Effector CD8-positive, alpha-beta T cell (primary cell): ENCODE results near the gene CEP85L.

Source experiments
- DNase-seq: peaks from one replicate; lab custom pipeline; 2025; lab: John Stamatoyannopoulos, UW

CEP85L gene

DNA sequence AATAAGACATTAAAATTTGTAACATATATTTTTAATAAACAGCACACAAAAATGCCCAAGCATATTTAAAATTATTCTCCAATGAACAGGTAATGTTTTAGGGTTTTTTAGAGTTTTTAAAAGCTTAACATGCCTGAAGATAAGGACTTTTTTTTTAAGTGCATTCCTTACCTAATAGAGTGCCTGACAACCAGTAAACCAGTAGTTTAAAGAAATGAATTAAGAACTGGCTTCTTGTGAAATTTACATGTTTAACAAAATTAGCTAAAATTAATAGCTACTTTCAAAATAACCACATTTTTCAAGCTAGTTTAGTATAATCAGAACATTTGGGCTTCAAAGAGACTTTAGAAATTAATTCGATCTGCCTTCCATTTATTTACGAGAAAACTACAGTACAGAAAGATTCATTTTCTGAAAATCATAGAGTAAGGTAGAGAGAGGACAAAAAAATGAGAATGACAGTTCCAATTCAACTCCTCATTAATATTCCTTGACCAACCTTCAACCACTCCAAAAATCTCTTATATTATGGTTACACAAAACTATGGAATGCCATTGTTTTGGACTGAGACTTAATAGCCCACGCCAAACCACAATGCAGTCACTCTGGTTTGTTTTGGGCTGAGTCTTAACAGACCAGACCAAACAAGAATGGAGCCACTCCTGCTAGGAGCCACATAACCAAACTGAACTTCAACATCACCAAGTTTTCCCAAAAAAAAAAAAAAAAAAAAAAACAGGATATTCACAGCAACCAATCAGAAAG lies 109.0 kb downstream of the CEP85L start:
- DNase-seq: no peak

DNA sequence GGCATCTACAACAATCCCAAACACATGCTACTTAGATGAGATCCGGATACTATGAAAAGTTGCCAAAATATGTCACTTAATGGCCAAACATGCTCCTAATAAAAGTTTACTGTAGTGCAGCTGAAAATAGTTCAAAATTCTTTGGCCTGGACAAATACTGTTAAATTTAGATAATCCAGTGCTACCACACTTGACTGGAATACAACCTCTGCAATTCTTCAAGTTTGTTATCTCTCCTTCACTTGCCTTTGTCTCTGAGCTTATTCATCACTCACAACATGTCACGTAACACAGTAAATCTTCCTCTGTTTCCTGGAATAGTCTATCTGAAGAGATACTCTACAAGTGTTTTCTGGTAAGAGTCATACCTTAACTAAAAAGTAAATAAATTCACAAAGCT lies 113.8 kb downstream of the CEP85L start:
- DNase-seq: no peak

DNA sequence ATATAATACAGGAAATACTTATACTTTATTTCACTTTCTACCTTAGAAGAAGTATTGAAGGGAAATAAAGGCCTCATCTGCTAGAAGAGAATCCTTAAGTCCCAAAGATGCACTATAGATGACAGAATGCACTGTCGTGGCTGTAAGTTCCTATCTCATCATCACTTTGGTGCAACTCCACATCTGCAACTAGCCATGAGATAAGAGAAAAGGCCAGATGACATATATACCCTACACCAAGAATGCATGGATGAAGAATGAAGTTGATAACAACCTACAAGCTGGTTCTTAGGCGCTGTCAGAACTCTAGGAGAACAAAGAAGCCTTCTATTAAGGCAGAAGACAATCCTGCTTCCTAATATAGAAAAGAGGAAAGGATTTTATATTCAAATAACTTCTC lies 114.9 kb downstream of the CEP85L start:
- no peak for DNase-seq

- no peak for DNase-seq
Measured at GRCh38 chr6:118535176-118535844, 116.1 kb downstream of the CEP85L start.

GRCh38 chr6:118530942-118531341 lies 120.4 kb downstream of the CEP85L start:
- DNase-seq: no peak

DNA sequence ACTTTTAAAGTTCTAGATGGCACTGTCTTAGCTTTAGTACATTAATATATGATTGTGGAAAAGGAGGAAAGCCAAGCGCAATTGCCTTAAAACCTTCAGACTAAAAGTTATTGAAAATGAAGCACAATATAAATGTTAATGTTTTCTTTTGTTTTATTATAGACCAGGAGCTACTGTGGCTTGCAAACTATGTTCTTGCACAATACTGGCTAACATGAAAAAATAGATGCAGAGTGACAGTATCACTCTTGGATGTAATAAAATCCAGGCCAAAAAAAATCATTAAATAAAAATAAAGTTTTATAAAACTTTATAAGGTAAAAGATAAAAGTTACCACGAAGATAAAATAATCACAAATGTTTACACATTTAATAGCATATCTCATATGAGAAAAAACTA lies 121.6 kb downstream of the CEP85L start:
- no peak for DNase-seq

- no peak for DNase-seq
Measured at GRCh38 chr6:118528129-118528528, 123.3 kb downstream of the CEP85L start.

DNA sequence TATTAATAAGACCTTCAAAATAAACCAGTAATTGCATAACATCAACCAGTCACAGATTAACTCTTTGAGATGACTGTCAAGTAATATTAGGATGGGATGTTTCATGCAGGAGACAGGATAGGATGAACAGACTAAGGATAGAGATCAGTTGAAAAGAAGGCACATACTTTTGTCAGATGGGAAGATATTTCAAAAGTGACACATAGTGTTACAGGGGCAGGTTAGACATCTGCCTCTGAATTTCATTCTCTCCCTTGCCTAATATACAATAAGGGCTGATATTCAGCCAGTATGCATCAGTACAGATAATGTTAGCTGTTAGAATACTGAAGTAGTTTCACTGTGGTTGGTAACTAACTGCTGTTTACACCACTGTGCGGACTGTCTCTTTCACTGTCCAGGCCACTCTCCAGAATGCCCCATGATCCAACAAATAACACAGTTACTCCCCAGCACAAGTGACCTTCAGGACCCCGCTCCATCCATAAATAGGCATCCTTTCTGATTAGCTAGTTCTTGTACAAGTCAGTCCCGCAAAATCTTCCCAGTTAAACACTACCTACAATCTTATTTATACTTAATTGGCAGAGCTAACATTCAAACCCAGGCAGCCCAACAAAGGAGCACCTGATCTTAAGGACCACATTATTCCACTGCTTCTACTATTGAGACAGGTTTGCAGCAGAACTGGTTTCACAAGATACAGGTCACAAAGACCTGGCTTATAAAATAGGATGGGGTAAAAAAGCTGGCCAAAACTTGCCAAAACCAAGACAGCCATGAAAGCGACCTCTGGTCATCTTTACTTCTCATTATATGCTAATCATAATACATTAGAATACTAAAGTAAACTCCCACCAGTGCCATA lies 125.2 kb downstream of the CEP85L start:
- no peak for DNase-seq

GRCh38 chr6:118524686-118525085 lies 126.7 kb downstream of the CEP85L start:
- no peak for DNase-seq

DNA sequence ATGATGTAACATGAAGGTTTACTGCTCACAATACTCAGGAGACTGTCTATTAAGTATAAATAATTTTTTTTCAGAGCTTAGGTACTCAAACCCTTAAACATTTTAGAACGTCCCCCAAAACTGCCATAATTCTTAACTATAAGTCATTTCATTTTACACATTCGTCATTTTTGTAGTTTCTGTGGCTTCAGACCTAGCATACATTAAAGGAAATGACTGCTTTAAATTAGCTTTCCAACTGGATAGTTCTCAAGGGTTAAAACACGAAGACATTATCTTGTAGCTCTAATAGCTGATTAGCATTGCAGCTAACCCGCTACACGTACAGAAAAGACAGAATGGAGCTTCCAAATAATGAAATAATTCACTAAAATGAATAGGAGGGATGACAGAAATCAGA lies 128.2 kb downstream of the CEP85L start:
- DNase-seq: no peak

- no peak for DNase-seq
Measured at GRCh38 chr6:118522422-118522821, 129.0 kb downstream of the CEP85L start.

GRCh38 chr6:118514689-118515088 lies 136.7 kb downstream of the CEP85L start:
- DNase-seq: no peak

DNA sequence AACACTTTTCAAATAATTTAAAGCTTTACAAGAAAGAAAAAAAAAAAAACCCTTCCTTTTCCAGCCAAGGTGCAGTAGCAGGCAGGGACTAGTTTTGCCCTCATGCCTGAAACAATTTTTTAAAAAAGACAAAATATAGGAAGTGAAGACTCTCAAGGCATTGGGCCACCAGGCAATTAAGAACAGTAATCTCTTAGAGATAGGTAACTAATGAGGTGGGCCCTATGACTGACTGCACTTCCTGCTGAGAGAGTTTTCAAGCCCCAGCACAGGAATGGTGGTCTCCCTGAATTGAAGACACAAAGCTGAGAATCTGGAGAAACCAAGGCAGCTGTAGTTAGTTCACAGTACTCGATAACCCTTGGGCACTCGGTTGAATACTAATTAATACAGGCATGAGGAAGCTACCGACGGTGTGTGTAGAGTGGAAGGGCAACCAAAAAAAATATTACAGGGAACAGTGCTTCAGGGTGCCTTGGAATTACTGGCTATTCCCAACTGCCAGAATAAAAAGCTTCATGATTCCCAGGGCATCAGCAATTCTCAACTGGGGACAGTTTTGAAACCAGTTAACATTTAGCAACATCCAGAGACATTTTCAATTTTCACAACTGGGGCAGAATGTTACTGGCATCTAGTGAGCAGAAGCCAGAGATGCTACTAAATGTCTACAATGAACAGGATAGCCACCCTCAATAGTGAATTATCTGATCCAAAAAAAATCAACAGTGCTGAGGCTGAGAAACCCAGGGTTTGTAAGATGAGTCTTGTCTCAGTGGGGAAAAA lies 139.3 kb downstream of the CEP85L start:
- DNase-seq: no peak

DNA sequence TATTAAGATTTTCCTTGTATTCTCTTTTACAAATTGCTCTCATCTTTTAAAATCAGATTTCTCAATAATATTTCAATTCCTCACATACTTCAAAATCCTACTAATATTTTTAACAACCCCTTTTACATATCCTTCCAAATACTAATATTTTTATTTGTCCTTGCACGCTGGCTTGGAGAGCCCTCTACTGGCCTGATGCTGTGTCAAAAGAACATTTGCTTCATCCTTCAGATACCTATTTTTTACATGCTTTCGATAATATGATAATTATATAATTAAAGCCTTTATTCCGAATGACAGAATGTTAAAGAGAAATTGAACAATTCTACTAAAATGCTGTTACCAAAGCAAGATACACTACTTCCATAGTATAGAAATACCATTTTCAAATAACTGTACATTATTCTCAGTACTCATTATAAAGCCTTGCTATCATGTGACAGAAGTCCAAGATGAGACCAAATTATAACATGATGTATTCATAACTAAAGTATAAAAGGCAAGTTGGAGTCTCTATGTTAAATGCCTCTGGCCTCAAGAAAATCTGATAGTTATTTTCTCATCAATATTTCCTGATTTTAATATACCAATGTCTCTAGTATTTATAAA lies 142.3 kb downstream of the CEP85L start:
- DNase-seq: no peak

DNA sequence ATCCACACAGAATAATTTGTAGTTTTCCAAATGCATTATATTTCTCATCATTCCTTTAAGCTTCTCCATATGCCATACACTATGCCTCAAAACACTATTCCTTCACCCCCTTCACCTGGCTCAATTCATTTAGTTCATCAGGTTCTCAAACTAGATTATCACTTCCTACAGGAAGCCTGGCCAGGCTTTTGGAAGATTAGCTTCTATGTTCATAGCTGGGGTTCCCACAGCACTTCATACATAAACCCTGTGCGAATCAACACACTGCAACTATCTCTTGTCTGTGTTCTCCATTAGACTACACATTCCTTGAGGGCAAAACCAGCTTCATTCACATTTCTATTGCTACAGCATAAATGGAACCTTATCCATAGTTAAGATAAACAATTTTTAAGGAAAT lies 143.8 kb downstream of the CEP85L start:
- no peak for DNase-seq

- no peak for DNase-seq
Measured at GRCh38 chr6:118506071-118506638, 145.2 kb downstream of the CEP85L start.

GRCh38 chr6:118505656-118506055 lies 145.7 kb downstream of the CEP85L start:
- no peak for DNase-seq

DNA sequence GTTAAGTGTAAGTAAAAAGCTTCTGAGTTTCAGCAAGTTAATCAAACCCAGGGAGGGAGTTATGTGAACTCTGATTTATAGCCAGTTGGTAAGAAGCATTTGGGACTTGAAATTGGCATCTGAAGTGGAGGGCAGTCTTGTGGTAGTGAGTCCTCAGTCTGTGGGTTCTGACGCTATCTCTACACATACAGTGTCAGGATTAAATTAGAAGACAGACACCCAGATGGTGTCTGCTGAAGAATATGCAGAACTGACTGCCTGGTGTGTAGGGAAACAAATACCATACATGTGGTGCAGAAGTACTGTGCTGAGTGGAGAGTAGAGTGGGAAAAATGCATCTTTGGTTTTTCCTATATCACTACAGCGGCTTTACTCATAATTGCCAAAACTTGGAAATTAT lies 146.8 kb downstream of the CEP85L start:
- DNase-seq: no peak

- DNase-seq: no peak
Measured at GRCh38 chr6:118502169-118502568, 149.2 kb downstream of the CEP85L start.

- no peak for DNase-seq
Measured at GRCh38 chr6:118501765-118502164, 149.6 kb downstream of the CEP85L start.

DNA sequence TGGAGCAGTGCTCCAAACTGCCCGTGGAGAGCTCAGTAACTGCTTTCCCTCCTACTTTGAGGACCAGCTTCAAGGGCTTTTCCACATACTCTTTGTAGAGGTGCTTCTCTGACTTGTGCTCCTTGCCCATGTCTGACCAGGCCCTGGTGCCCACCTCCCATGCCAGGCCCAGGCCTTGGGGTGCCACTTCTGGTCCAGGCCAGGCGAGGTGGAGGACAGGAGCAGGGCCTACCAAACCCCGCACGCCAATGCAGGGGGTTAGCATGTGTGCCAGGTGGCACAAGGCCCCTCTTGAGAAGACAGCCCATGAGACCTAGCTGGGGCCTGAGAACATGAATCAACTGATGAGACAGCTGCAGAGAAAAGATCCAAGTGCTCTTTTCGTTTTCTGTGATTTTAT lies 150.3 kb downstream of the CEP85L start:
- no peak for DNase-seq
